Posterior cingulate gyrus (tissue), 11 donors: ENCODE measurements around the gene LHX2.

Experiments used
- DNase-seq, 10 donors: peaks; one replicate each; pipeline versions ENCODE4 v3.0.0 to v3.0.0-alpha.2; 2020 to 2021; ENCODE audit warnings: mixed read lengths in 3 of 10
- intact Hi-C: fragments of 100-400 bp; cut with DNase I; formaldehyde crosslinking; loops from one replicate; pipeline ENCODE4 v1.15.1; 2023

The LHX2 gene

DNA sequence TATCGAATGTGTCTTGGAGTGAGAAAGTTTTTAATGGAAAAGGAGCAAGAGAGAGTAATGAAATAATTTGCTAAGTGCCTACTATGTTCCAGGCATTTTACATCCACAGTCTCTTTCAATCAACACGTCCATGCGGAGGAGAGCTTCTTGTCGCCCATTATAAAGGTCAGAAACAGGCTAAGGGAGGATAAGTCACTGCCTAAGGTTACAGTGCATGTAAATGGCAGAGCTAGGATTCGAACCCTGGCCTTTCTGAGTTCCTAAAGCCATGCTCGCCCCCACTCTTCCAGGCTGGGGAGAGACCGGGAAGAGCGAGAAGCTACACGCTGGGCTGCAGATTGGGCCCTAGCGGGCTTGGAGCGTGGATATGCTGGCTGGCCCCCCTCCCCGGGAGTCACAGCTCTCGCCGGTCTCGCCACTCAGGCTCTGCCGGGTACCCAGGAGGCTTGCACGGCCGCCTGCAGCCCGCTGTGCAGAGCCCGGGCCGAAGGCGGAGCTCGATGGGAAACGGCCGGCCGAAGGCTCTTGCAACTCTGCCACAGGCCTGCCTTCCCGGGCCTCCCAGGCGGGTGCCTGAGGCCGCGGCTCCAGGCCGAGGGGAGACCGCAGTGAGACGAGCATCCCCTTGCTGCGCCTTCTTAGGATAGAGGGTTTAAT, 775 bp upstream of the LHX2 start:
- DNase-seq = peak in 3 of 10 donors; percentile 80 to 89 (median 87)
- intact Hi-C loops = loop anchor here (10.0 kb wide), 1 partner anchor 286 kb away; no protein-coding TSS in a partner anchor

- DNase-seq = peak in 2 of 10 donors; percentile 74 to 83
- intact Hi-C loops = loop anchor here (10.0 kb wide), 1 partner anchor 288 kb away; no protein-coding TSS in a partner anchor
These were observed 1.1 kb downstream of the LHX2 start for GRCh38 chr9:124012368-124013301.

- intact Hi-C loops = loop anchor here (10.0 kb wide), 1 partner anchor 289 kb away; no protein-coding TSS in a partner anchor
These were observed 2.0 kb downstream of the LHX2 start for GRCh38 chr9:124013309-124014210.

DNA sequence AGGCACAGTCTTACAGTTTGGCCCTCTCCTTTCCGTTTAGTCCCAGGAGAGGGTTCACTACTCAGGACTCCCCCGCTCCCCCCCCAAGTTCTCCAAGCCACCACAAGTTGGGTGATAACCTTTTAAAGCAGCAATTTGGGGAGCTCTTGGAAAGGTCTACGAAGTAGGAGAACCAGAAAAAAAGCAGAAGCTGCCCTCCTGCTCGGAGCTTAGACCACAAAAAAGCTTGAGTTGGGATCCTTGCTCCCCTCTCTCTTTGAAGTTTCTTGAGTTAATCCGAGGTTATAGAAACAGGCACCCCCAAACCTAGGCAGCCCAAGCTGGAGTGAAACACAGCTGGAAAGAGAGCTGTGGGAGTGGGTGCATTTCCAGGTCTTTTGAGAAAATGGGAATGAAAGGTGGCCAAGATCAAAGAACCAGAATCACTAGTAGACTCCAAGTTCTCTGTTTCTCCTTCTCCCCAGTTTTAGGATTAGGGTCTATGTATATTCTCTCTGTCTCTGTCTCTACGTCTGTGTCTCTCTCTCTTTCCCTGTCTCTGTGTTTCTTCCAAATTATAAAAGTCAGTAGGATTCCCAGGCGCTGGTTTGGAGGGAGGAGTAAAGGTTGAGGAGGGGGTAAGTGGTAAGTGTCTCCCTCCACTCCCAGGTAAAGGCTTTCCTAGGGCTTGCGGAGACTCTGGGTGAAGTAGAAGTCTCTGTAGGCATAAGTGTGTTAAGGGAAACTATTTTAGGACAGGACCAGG, 2.8 kb downstream of the LHX2 start:
- intact Hi-C loops = loop anchor here (10.0 kb wide), 1 partner anchor 290 kb away; no protein-coding TSS in a partner anchor
- peak in 1 of 10 donors; percentile 16 for DNase-seq

More at GRCh38 chr9:124013309-124014210, 2.0 kb downstream of the LHX2 start:
- DNase-seq = peak in 3 of 10 donors; percentile 73 to 87 (median 78)

DNA sequence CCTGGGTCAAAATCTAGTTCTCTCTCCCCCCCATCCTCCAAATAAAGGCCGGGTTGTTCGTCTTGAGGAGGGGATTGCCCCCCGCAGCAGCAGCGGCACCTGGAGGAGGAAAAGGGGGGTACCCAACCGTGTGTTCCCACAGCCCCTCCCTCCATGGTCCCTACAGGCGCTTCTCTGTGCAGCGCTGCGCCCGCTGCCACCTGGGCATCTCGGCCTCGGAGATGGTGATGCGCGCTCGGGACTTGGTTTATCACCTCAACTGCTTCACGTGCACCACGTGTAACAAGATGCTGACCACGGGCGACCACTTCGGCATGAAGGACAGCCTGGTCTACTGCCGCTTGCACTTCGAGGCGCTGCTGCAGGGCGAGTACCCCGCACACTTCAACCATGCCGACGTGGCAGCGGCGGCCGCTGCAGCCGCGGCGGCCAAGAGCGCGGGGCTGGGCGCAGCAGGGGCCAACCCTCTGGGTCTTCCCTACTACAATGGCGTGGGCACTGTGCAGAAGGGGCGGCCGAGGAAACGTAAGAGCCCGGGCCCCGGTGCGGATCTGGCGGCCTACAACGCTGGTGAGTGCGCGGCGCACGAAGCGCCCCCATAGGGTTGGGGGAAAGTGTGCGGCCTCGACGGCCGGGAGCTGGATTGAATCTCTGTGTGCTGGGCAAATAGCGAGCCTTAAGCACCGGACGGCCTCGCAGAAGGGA, 3.5 kb downstream of the LHX2 start:
- intact Hi-C loops = loop anchor here (10.0 kb wide), 1 partner anchor 290 kb away; no protein-coding TSS in a partner anchor
- peak in 2 of 10 donors; percentile 42 to 62 for DNase-seq

- intact Hi-C loops = loop anchor here (10.0 kb wide), 1 partner anchor 291 kb away; no protein-coding TSS in a partner anchor
- DNase-seq = peak in 2 of 10 donors; percentile 74 to 77
These were observed 4.1 kb downstream of the LHX2 start for GRCh38 chr9:124015661-124016131.

DNA sequence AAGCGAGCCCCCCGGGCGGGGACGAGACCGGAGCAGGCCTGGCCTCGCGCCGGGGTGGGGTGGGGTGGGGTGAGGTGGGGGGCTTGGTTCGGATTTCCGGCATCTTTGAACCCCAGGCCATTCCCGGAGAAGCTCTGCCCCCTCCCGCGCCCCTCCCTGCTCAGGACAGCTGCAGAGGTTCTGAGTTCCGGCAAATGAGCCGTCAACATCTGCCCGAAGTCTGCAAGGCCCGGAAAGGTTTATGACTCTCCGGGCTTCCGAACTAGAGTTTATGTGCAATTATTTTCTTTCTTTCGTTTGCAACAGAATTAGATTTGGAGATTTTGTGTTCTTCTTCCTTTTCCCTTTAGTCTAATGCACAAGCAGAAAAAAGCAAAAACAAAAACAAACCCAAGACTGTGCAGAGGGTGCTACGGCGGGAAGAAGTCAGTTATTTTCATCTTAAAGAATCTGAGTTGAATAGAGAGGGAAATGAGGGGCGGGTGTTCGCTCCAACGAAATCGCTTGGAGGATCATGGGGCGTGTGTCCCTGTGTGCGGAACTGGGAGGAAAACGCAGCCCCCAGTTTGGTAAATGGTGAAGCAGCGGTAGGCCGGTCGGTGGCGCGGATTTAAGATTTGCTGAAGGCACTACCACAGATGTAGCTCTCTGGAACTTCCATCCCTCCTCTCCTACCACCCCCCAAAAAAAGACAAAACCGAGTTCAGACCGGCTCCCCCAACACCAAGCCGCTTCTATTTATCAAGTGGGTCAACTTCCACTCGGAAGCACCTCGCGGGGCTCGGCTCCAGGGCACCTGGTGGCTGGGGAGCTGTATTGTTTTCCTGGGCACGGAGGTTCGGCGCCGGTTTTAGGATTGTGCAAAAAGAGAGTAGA, 4.8 kb downstream of the LHX2 start:
- DNase-seq = peak in 2 of 10 donors; percentile 70 to 76
- intact Hi-C loops = loop anchor here (10.0 kb wide), 1 partner anchor 292 kb away; no protein-coding TSS in a partner anchor

DNA sequence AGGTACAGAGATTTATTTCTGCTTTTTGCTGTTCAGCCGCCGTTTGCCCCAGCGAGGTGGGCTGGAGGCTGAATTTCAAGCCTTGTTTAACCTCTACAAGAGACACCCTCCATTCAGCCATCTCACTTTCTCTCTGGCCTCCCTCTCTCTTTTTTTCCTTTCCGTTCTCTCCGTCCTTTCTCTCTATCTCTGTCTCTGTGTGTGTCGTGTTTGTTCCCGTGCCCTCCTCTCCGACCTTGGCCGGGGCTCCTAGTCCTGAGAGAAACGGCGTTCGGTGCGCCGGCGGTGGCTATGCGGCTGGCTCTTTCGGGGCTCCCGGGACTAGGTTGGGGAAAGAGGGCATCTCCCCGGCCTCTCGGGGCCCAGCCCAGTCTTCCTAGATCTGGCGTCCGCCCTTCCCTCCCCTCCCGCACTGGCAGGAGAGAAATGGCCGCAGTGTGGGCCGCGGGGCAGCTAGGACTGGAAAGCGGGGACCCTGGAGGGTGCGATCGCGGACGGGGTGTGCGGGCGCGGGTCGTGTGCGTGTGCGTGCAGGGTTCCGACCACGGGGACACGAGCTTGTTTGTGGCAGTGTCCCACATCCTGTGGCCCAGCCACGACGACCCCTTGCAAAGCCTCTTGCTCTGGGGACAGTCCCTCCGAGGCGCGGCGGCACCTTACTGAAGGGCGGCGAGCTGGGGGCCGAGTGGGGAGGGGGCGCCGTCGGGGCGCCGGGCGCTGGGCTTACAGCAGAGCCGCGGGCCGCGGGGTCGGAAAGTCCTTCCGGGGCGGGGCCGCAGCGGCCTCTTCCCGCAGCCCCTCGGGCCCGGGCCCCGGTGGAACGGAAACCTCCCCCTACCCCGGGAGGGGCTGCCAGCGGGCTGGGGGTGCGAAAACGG, 5.7 kb downstream of the LHX2 start:
- intact Hi-C loops = loop anchor here (10.0 kb wide), 1 partner anchor 292 kb away; no protein-coding TSS in a partner anchor

GRCh38 chr9:124017929-124018729, 6.6 kb downstream of the LHX2 start:
- intact Hi-C loops = loop anchor here (10.0 kb wide), 1 partner anchor 293 kb away; no protein-coding TSS in a partner anchor
- peak in 2 of 10 donors; percentile 58 to 79 for DNase-seq

More for the DNA sequence above, 5.7 kb downstream of the LHX2 start:
- DNase-seq = peak in 2 of 10 donors; percentile 73 to 81

GRCh38 chr9:124018730-124019697, 7.4 kb downstream of the LHX2 start:
- peak in 1 of 10 donors; percentile 26 for DNase-seq
- intact Hi-C loops = loop anchor here (10.0 kb wide), 1 partner anchor 294 kb away; no protein-coding TSS in a partner anchor

GRCh38 chr9:124019771-124020519, 8.4 kb downstream of the LHX2 start:
- intact Hi-C loops = loop anchor here (10.0 kb wide), 1 partner anchor 295 kb away; no protein-coding TSS in a partner anchor

GRCh38 chr9:124020520-124021384, 9.2 kb downstream of the LHX2 start:
- intact Hi-C loops = no loop called here

More at GRCh38 chr9:124019771-124020519, 8.4 kb downstream of the LHX2 start:
- peak in 1 of 10 donors; percentile 44 for DNase-seq

More at GRCh38 chr9:124020520-124021384, 9.2 kb downstream of the LHX2 start:
- peak in 1 of 10 donors; percentile 59 for DNase-seq
